Liver (tissue), 9 donors: Measurements from ENCODE around the gene TMEM178B. TPM values are rescaled to one million over a fixed set of nuclear protein-coding genes. Genes with fewer than 3 reads are reported as not detected.

Experiments used
- DNase-seq: peaks from one replicate; pipeline ENCODE4 v3.0.0-alpha.2; 2017; ENCODE audit warnings: low spot score
- H3K27ac ChIP-seq, 2 donors: one replicate each; pipeline ENCODE4 v1.7.0; 2013; ENCODE audit warnings: inconsistent platforms in 2 of 2, low read length in 2 of 2, control low read depth in 1 of 2, low read depth in 1 of 2, mild to moderate bottlenecking in 1 of 2
- H3K27me3 ChIP-seq, 4 donors: one replicate each; pipeline versions ENCODE4 v1.6.1 to v1.7.0; 2013; ENCODE audit warnings: low read length in 3 of 4, inconsistent platforms in 1 of 4, mild to moderate bottlenecking in 1 of 4, moderate library complexity in 1 of 4; ENCODE audit not compliant: control insufficient read depth in 4 of 4, insufficient read depth in 4 of 4
- H3K36me3 ChIP-seq, 4 donors: one replicate each; pipeline versions ENCODE4 v1.6.1 to v1.7.0; 2013; ENCODE audit warnings: low read length in 3 of 4, mild to moderate bottlenecking in 3 of 4, low read depth in 1 of 4, moderate library complexity in 1 of 4; ENCODE audit not compliant: control insufficient read depth in 4 of 4, insufficient read depth in 3 of 4
- H3K4me1 ChIP-seq, 4 donors: one replicate each; pipeline versions ENCODE4 v1.6.1 to v1.7.0; 2013; ENCODE audit warnings: low read length in 3 of 4, mild to moderate bottlenecking in 3 of 4, moderate library complexity in 1 of 4; ENCODE audit not compliant: control insufficient read depth in 4 of 4, insufficient read depth in 4 of 4
- H3K4me3 ChIP-seq, 3 donors: one replicate each; pipeline versions ENCODE4 v1.6.1 to v1.7.0; 2013; ENCODE audit warnings: low read length in 3 of 3, control low read depth in 1 of 3, low read depth in 1 of 3, mild to moderate bottlenecking in 1 of 3
- H3K9ac ChIP-seq, 2 donors: one replicate each; pipeline ENCODE4 v1.7.0; 2013; ENCODE audit warnings: low read length in 2 of 2, mild to moderate bottlenecking in 2 of 2, moderate library complexity in 2 of 2, control low read depth in 1 of 2, low read depth in 1 of 2
- H3K9me3 ChIP-seq, 4 donors: one replicate each; pipeline versions ENCODE4 v1.6.1 to v1.7.0; 2013; ENCODE audit warnings: low read length in 3 of 4; ENCODE audit not compliant: control insufficient read depth in 4 of 4
- FOXA1 ChIP-seq: IDR thresholded peaks from 2 replicates; pipeline ENCODE4 v1.6.1; 2016; ENCODE audit warnings: antibody characterized with exemption
- FOXA2 ChIP-seq: IDR thresholded peaks from 2 replicates; pipeline ENCODE4 v1.6.1; 2016; ENCODE audit warnings: antibody characterized with exemption
- GABPA ChIP-seq, 2 donors: IDR thresholded peaks in 1 of 2; conservative IDR thresholded peaks in 1 of 2; 2 replicates each; pipeline ENCODE4 v1.6.1; 2016; ENCODE audit warnings: antibody characterized with exemption in 2 of 2, mild to moderate bottlenecking in 1 of 2, moderate library complexity in 1 of 2
- HNF4G ChIP-seq: IDR thresholded peaks from 2 replicates; pipeline ENCODE4 v1.6.1; 2016; ENCODE audit warnings: antibody characterized with exemption
- JUND ChIP-seq, 2 donors: IDR thresholded peaks; 2 replicates each; pipeline ENCODE4 v1.6.1; 2016; ENCODE audit warnings: antibody characterized with exemption in 2 of 2
- NR2F2 ChIP-seq: IDR thresholded peaks from 2 replicates; pipeline ENCODE4 v1.6.1; 2016; ENCODE audit warnings: antibody characterized with exemption
- RAD21 ChIP-seq, 2 donors: IDR thresholded peaks; 2 replicates each; pipeline ENCODE4 v1.6.1; 2016; ENCODE audit warnings: antibody characterized with exemption in 2 of 2, mild to moderate bottlenecking in 2 of 2
- RXRA ChIP-seq, 2 donors: IDR thresholded peaks; 2 replicates each; pipeline ENCODE4 v1.6.1; 2017 to 2018; ENCODE audit warnings: antibody characterized with exemption in 2 of 2, mild to moderate bottlenecking in 1 of 2
- SP1 ChIP-seq: IDR thresholded peaks from 2 replicates; pipeline ENCODE4 v1.6.1; 2018; ENCODE audit warnings: antibody characterized with exemption, mild to moderate bottlenecking
- TAF1 ChIP-seq: conservative IDR thresholded peaks from 2 replicates; pipeline ENCODE4 v1.6.1; 2016; ENCODE audit warnings: antibody characterized with exemption, mild to moderate bottlenecking
- YY1 ChIP-seq: IDR thresholded peaks from 2 replicates; pipeline ENCODE4 v1.6.1; 2016; ENCODE audit warnings: antibody characterized with exemption, mild to moderate bottlenecking
- whole genome bisulfite sequencing: extraction: QIAGEN DNeasy Blood & Tissue Kit; methylation state at CpG from one replicate; pipeline ENCODE4 v1.1.7; 2013; 5-methylcytosine and 5-hydroxymethylcytosine counted together
- polyA plus RNA-seq, 2 donors: library from polyadenylated mRNA; stranded (reverse) in 1 of 2; unstranded in 1 of 2; fragments of 200-250 nt in 1 of 2; fragments of >200 nt in 1 of 2; fragmentation: Nextera tagmentation in 1 of 2; extraction: Ambion mirVana in 1 of 2; gene quantifications; one replicate each; pipeline versions ENCODE4 v1.2.1 to v1.2.3, GENCODE V29; 2013 to 2015
- total RNA-seq, 2 donors: library from RNA; depleted of rRNA; stranded (reverse); fragments of >200 nt; gene quantifications; one replicate each; pipeline ENCODE4 v1.2.3, GENCODE V29; 2014
- TF ChIP-seq, protein P1 (sequence below): IDR thresholded peaks from 2 replicates; pipeline ENCODE4 v1.6.1; 2016; ENCODE audit warnings: antibody characterized with exemption
- TF ChIP-seq, protein P2 (sequence below): IDR thresholded peaks from 2 replicates; pipeline ENCODE4 v1.6.1; 2016; ENCODE audit warnings: antibody characterized with exemption
- TF ChIP-seq, protein P3 (sequence below): IDR thresholded peaks from 2 replicates; pipeline ENCODE4 v1.6.1; 2016; ENCODE audit warnings: antibody characterized with exemption
- TF ChIP-seq, protein P4 (sequence below): fragments of 150-350 bp; IDR thresholded peaks from 2 replicates; pipeline ENCODE4 v1.5.1; 2017; ENCODE audit warnings: improper control_type of control experiment, low read depth, low read length; ENCODE audit not compliant: missing input control
- TF ChIP-seq, protein P5 (sequence below): IDR thresholded peaks from 2 replicates; pipeline ENCODE4 v1.6.1; 2016; ENCODE audit warnings: antibody characterized with exemption, mild to moderate bottlenecking
- donor health status: healthy.
- donor health status: healthy.
- donor health status: healthy.
- donor health status: healthy.
- donor health status: healthy.

The TMEM178B gene
- total and polyA plus RNA-seq, 4 donors = under 0.01 to 0.02 (median under 0.01) TPM; not detected in 1

DNA sequence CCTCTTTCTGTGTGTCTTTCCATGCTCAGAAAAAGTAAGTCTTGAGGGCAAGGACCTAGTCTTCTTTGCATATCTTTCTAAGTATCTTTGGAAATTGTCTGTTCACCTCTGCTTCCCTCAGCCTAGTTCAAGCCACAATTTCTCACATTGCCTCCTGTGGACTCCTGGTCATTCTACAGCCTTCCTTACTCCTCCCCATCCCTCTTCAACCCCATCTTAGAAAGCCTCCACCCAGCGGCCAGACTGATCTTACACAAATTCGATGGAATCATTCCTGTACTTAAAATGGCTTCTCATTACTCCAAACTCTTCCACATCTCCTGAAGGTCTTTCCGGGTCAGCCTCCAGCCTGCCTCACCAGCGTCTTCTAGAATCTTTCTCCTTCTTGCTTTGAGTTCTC is 453.2 kb downstream of the TMEM178B start:
- no peaks in the 10 kb centered on the region for H3K27me3 ChIP-seq
- TF ChIP-seq GABPA (IDR thresholded peaks at IDR 0.05 in 1 of 2, conservative IDR thresholded peaks at IDR 0.05 in 1 of 2) (no peak), HNF4G (no peak), RAD21 (IDR thresholded peaks at IDR 0.05) (no peak), YY1 (no peak), TAF1 (no peak), SP1 (no peak), JUND (IDR thresholded peaks at IDR 0.05) (no peak), RXRA (IDR thresholded peaks at IDR 0.05) (no peak), FOXA1 (no peak), NR2F2 (no peak), FOXA2 (no peak)
- TF ChIP-seq, protein P1, sequence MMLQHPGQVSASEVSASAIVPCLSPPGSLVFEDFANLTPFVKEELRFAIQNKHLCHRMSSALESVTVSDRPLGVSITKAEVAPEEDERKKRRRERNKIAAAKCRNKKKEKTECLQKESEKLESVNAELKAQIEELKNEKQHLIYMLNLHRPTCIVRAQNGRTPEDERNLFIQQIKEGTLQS = no peak
- TF ChIP-seq, protein P2, sequence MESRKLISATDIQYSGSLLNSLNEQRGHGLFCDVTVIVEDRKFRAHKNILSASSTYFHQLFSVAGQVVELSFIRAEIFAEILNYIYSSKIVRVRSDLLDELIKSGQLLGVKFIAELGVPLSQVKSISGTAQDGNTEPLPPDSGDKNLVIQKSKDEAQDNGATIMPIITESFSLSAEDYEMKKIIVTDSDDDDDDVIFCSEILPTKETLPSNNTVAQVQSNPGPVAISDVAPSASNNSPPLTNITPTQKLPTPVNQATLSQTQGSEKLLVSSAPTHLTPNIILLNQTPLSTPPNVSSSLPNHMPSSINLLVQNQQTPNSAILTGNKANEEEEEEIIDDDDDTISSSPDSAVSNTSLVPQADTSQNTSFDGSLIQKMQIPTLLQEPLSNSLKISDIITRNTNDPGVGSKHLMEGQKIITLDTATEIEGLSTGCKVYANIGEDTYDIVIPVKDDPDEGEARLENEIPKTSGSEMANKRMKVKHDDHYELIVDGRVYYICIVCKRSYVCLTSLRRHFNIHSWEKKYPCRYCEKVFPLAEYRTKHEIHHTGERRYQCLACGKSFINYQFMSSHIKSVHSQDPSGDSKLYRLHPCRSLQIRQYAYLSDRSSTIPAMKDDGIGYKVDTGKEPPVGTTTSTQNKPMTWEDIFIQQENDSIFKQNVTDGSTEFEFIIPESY = no peak
- TF ChIP-seq, protein P3, sequence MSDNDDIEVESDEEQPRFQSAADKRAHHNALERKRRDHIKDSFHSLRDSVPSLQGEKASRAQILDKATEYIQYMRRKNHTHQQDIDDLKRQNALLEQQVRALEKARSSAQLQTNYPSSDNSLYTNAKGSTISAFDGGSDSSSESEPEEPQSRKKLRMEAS = no peak
- TF ChIP-seq, protein P4, sequence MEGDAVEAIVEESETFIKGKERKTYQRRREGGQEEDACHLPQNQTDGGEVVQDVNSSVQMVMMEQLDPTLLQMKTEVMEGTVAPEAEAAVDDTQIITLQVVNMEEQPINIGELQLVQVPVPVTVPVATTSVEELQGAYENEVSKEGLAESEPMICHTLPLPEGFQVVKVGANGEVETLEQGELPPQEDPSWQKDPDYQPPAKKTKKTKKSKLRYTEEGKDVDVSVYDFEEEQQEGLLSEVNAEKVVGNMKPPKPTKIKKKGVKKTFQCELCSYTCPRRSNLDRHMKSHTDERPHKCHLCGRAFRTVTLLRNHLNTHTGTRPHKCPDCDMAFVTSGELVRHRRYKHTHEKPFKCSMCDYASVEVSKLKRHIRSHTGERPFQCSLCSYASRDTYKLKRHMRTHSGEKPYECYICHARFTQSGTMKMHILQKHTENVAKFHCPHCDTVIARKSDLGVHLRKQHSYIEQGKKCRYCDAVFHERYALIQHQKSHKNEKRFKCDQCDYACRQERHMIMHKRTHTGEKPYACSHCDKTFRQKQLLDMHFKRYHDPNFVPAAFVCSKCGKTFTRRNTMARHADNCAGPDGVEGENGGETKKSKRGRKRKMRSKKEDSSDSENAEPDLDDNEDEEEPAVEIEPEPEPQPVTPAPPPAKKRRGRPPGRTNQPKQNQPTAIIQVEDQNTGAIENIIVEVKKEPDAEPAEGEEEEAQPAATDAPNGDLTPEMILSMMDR = no peak
- TF ChIP-seq, protein P5, sequence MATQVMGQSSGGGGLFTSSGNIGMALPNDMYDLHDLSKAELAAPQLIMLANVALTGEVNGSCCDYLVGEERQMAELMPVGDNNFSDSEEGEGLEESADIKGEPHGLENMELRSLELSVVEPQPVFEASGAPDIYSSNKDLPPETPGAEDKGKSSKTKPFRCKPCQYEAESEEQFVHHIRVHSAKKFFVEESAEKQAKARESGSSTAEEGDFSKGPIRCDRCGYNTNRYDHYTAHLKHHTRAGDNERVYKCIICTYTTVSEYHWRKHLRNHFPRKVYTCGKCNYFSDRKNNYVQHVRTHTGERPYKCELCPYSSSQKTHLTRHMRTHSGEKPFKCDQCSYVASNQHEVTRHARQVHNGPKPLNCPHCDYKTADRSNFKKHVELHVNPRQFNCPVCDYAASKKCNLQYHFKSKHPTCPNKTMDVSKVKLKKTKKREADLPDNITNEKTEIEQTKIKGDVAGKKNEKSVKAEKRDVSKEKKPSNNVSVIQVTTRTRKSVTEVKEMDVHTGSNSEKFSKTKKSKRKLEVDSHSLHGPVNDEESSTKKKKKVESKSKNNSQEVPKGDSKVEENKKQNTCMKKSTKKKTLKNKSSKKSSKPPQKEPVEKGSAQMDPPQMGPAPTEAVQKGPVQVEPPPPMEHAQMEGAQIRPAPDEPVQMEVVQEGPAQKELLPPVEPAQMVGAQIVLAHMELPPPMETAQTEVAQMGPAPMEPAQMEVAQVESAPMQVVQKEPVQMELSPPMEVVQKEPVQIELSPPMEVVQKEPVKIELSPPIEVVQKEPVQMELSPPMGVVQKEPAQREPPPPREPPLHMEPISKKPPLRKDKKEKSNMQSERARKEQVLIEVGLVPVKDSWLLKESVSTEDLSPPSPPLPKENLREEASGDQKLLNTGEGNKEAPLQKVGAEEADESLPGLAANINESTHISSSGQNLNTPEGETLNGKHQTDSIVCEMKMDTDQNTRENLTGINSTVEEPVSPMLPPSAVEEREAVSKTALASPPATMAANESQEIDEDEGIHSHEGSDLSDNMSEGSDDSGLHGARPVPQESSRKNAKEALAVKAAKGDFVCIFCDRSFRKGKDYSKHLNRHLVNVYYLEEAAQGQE = no peak
- H3K4me1 ChIP-seq = no peaks in the 10 kb centered on the region
- no peak for DNase-seq
- no peaks in the 10 kb centered on the region for H3K36me3 ChIP-seq
- no peak overlapping the region for H3K4me3 ChIP-seq
- H3K27ac ChIP-seq = no peak overlapping the region
- H3K9me3 ChIP-seq = no peaks in the 10 kb centered on the region
- 89% methylated on average over 4 of the region's 4 CpGs for WGBS
- H3K9ac ChIP-seq = no peak overlapping the region

DNA sequence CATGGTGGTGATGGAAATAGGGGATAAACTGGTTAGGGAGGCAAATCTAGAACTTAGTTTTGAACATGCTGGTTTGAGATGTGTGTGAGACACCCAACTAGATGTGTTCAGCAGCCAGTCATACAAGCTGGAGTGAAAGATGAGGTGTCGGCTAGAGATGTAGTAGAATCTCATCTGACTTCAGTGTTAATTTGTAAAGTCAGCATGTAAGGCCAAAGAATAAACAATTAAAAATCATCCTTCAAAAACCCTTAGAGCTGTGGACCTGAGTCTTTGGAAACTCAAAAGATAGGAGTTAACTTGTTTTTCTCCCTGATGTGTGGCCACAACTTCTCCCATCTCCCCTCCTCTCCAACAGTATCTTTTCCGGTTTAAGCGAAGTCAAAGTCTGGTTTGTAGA is 454.5 kb downstream of the TMEM178B start:
- TF ChIP-seq FOXA2 (no peak), GABPA (IDR thresholded peaks at IDR 0.05 in 1 of 2, conservative IDR thresholded peaks at IDR 0.05 in 1 of 2) (no peak), TAF1 (no peak), JUND (IDR thresholded peaks at IDR 0.05) (no peak), HNF4G (no peak), NR2F2 (no peak)
- TF ChIP-seq, protein P2 = no peak
- TF ChIP-seq, protein P3 = no peak
- TF ChIP-seq, protein P5 = no peak
- no peaks in the 10 kb centered on the region for H3K36me3 ChIP-seq
- no peak overlapping the region for H3K9ac ChIP-seq
- H3K4me3 ChIP-seq = no peak overlapping the region
- DNase-seq = no peak
- no peaks in the 10 kb centered on the region for H3K4me1 ChIP-seq
- H3K9me3 ChIP-seq = no peaks in the 10 kb centered on the region
- no peaks in the 10 kb centered on the region for H3K27me3 ChIP-seq
- WGBS = 95% methylated on average over 3 of the region's 3 CpGs
- H3K27ac ChIP-seq = no peak overlapping the region
